ENCODE measurements around the gene PRLHR.

Gene PRLHR

DNA sequence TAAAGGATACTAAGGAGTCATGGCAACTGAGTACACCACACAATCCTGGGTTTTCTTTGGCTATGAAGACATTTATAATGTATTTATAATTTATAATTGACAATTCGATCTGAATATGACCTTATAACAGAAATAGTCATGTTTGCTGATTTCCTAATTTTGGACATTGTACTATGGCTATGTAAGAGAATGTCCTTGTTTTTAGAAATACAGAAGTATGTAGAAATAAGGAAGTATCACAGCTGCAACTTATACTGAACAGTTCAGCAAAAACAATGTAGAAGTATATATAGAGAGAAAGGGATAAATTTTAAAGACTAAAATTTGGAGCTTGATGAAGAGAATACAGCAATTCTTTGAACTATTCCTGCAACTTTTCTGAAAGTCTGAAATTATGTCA lies 32.6 kb downstream of the PRLHR start:
- TF ChIP-seq, protein P1, sequence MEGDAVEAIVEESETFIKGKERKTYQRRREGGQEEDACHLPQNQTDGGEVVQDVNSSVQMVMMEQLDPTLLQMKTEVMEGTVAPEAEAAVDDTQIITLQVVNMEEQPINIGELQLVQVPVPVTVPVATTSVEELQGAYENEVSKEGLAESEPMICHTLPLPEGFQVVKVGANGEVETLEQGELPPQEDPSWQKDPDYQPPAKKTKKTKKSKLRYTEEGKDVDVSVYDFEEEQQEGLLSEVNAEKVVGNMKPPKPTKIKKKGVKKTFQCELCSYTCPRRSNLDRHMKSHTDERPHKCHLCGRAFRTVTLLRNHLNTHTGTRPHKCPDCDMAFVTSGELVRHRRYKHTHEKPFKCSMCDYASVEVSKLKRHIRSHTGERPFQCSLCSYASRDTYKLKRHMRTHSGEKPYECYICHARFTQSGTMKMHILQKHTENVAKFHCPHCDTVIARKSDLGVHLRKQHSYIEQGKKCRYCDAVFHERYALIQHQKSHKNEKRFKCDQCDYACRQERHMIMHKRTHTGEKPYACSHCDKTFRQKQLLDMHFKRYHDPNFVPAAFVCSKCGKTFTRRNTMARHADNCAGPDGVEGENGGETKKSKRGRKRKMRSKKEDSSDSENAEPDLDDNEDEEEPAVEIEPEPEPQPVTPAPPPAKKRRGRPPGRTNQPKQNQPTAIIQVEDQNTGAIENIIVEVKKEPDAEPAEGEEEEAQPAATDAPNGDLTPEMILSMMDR (IDR thresholded peaks at IDR 0.05; ENCODE audit: low read depth, low read length) = no peak
- no peak overlapping the region for H3K4me3 ChIP-seq (ENCODE audit: low read depth, low read length)

DNA sequence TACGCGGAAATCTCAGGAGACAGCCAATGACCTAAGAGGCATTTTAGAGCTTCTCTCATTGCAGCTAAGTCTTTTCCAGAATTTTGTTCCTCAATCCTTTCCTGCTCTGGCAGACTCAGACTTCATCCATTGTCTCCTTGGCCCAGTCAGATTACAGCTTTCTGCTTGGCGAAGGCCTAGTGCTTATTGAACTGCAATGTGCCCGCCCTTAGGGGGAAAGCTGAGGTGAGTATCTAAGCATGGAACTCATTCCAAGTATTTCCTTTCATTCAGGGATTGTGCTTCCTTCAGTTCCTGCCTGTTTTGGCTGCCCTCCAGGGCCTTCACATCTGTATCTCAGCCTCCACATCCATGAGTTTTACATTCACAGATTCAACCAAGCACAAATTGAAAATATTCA lies 37.5 kb downstream of the PRLHR start:
- TF ChIP-seq, protein P1 (IDR thresholded peaks at IDR 0.05; ENCODE audit: low read depth, low read length) = no peak
- no peak overlapping the region for H3K4me3 ChIP-seq (ENCODE audit: low read depth, low read length)

DNA sequence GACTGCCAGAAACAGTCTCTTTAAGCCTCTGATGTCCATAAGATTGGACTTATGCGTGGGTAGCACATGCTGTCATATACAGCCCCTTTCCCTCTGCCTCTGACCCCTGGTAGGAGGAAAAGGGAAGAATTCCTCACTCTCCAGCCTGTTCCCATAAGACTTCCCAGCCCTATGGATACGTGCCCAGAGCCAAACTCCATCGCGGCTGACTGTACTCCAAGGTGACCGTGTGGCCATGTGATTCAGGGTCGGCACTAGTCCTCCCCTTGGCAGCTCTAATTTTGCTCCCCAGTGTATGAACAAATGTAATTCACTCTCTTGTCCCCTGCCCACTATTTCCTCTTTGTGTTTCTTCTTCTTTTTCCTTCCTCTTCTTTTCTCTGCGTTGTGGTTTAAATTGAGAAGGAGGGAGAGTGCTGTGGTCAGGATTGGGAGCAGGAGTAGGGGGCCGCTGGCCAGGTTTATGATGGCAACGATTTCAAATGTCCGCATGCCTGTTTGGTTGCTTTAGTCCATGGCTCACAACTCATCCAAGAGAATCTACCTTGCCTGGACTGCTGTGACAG lies 43.8 kb downstream of the PRLHR start:
- no peak overlapping the region for H3K4me3 ChIP-seq (ENCODE audit: low read depth, low read length)
- TF ChIP-seq, protein P1 (IDR thresholded peaks at IDR 0.05; ENCODE audit: low read depth, low read length) = no peak

DNA sequence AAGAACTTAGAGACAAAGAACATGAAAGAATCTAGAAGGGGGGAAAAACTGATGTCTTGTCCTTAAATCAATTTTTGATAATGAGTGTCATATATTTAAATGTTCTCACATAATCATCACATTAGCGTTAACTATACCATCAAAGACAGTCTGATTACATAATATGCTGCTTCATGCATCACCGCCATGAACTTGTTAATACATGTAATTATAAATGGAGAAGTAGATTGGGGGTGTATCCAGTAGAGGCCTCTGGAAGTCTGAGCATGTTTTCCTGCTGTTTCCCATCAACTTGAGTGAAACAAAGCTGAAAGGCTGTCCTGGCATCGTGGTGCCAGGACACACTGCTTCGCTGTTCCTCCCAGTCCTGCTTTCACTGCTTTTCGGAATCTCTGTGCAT lies 48.2 kb downstream of the PRLHR start:
- H3K4me3 ChIP-seq (ENCODE audit: low read depth, low read length) = no peak overlapping the region
- TF ChIP-seq, protein P1 (IDR thresholded peaks at IDR 0.05; ENCODE audit: low read depth, low read length) = no peak

- TF ChIP-seq, protein P1 (IDR thresholded peaks at IDR 0.05; ENCODE audit: low read depth, low read length) = no peak
- H3K4me3 ChIP-seq (ENCODE audit: low read depth, low read length) = no peak overlapping the region
Measured at GRCh38 chr10:118546479-118546878, 49.0 kb downstream of the PRLHR start.

DNA sequence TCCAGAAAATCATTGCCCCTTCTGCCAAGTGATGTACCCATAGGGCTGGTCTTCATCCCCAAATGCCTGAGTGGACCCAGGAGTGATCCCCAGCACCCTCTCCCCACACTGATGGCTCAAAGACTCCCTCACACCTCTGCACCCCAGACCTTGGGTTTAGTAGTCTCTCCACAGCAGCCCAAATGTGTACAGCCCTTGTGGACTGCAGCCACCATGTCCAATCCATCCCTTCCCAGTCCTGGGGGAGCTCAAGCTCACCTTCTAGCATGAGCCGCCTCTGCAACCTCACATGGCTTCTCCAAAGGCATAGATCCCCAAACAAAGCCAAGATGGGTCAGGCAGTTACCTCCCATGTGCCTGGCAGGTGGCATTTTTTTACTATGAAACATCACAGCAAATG lies 50.1 kb downstream of the PRLHR start:
- H3K4me3 ChIP-seq (ENCODE audit: low read depth, low read length) = no peak overlapping the region
- TF ChIP-seq, protein P1 (IDR thresholded peaks at IDR 0.05; ENCODE audit: low read depth, low read length) = no peak

DNA sequence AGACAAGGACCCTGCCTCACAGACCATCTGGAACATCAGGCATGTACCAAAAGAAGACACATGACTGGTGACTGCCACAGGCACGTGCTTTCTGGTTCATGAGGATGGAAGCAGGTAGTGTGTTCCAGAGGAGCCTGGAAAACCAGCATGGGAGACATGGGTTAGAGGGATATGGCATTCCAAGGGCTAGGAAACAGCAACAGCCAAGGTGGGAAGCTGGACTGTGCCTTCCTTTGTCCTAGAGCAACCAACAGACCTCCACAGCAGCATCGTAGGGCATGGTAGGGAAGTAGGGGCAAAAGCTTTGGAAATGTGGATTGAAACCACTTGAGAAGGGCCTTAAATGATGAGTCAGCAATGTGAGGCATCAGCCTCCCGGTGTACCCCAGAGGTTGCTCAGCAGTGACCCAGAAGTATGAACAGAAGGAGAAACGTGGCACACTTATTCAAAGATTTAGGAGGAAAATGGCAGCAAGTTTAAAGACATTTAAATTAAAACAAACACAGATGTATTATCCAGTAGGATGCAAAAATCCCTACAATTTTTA lies 51.0 kb downstream of the PRLHR start:
- no peak overlapping the region for H3K4me3 ChIP-seq (ENCODE audit: low read depth, low read length)
- TF ChIP-seq, protein P1 (IDR thresholded peaks at IDR 0.05; ENCODE audit: low read depth, low read length) = no peak
